ENCODE results near the gene GRK7. TPM values are rescaled to one million over a fixed set of nuclear protein-coding genes. Genes with fewer than 3 reads are reported as not detected.

Gene GRK7
- total RNA-seq, 1 donor, result not detected

GRCh38 chr3:141790171-141790570, 27.0 kb downstream of the GRK7 start:
- H3K4me3 ChIP-seq (ENCODE audit: low read depth, low read length), result no peak overlapping the region
- no peak for TF ChIP-seq CTCF (IDR thresholded peaks at IDR 0.05; ENCODE audit: insufficient read depth, low read length)
- no peak for DNase-seq (ENCODE audit: low read depth)

GRCh38 chr3:141792495-141792894, 29.3 kb downstream of the GRK7 start:
- TF ChIP-seq CTCF (IDR thresholded peaks at IDR 0.05; ENCODE audit: insufficient read depth, low read length), result no peak
- H3K4me3 ChIP-seq (ENCODE audit: low read depth, low read length), result no peak overlapping the region
- DNase-seq (ENCODE audit: low read depth), result no peak

- TF ChIP-seq CTCF (IDR thresholded peaks at IDR 0.05; ENCODE audit: insufficient read depth, low read length), result no peak
- no peak for DNase-seq (ENCODE audit: low read depth)
- H3K4me3 ChIP-seq (ENCODE audit: low read depth, low read length), result no peak overlapping the region
These were observed 30.5 kb downstream of the GRK7 start for GRCh38 chr3:141793476-141794260.

GRCh38 chr3:141795276-141795675, 32.1 kb downstream of the GRK7 start:
- TF ChIP-seq CTCF (IDR thresholded peaks at IDR 0.05; ENCODE audit: insufficient read depth, low read length), result no peak
- DNase-seq (ENCODE audit: low read depth), result no peak
- H3K4me3 ChIP-seq (ENCODE audit: low read depth, low read length), result no peak overlapping the region

- no peak for DNase-seq (ENCODE audit: low read depth)
- no peak for TF ChIP-seq CTCF (IDR thresholded peaks at IDR 0.05; ENCODE audit: insufficient read depth, low read length)
- H3K4me3 ChIP-seq (ENCODE audit: low read depth, low read length), result no peak overlapping the region
These were observed 32.5 kb downstream of the GRK7 start for GRCh38 chr3:141795741-141796080.

- no peak for TF ChIP-seq CTCF (IDR thresholded peaks at IDR 0.05; ENCODE audit: insufficient read depth, low read length)
- peak; percentile 84 for DNase-seq (ENCODE audit: low read depth)
- H3K4me3 ChIP-seq (ENCODE audit: low read depth, low read length), result no peak overlapping the region
These were observed 33.1 kb downstream of the GRK7 start for GRCh38 chr3:141796081-141796888.

Data from fibroblast of the aortic adventitia (primary cell).